Activated naive CD4-positive, alpha-beta T cell (primary cell): Measurements from ENCODE around the gene RAB26.
"Not testable (repeated sequence)": the region's sequence is repeated elsewhere in the genome, so short reads cannot be mapped to it uniquely, and the experiment has no call there.

Experiments used
- DNase-seq, 4 experiments: peaks; one replicate each; lab custom pipeline; 2025; lab: John Stamatoyannopoulos, UW

RAB26 gene

DNA sequence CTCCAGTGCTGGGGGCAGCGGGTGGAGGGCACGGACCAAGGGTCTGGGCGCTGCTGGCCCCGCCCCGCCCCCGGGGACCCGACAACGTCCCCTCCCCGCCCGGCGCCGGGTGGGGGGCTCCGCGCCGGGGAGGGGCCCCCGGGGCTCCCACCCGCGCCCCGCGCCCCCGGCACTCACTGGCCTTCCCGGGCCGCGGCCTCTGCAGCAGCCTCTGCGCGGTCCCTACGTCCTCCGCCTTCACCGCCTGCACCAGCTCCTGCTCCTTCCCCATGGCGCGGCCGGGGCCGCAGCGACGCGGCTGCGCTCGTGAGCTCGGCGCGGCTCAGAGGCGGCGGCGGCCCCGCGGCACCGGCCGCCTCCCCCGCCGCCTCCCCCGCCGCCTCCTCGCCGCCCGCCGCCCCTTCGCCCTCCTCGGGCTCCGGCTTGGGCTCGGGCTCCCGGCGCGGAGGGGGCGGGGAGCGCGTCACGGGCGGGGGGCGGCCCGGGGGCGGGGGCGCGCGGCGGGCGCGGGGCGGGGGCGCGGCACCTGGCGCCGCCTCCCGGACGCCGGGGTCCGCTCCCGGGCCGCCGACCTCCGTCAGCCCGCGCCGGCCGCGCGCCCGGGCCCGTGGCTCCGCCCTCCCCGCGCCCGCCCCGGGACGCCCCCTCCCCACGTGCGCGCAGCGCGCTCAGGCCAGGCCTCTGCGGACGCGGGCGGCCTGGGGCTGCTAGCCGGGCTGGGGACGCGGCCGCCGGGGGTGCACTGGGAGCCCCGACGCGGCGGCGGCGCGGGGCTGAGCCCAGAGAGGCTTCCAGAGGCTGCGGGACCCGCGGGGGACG is 47.9 kb downstream of the RAB26 start, which contains the start of gene CASKIN1:
CASKIN1 (minus strand) TSS at position 444 of the 819 bp plus-strand sequence; CDS start at position 271, 173 bp downstream.
- DNase-seq = no peak

DNA sequence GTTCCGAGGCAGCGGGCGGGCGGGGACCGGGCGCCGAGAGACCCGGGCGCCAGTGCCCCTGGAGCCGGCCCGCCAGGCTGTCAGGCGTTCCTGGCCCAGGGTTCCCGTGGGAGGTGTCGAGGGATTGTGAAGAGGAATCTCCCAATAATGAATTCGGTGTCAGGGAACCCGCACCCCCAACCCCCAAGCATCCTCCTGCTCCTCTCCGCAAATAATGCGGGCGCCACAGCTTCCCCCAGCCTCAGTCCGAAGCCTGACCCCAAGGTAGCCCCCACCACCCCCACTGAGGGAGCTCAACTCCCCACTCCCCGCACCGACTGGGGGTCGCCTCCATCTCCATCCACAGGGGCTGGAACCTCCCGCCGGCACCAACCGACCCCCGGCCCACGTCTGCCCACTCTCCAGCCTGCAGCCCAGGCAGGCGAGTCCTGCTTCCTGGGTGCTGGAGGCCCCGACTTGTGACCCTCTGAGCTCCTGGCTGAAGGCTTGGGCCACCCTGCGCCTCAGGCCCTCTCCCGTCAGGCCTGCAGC is 48.6 kb downstream of the RAB26 start:
- no peak for DNase-seq

DNA sequence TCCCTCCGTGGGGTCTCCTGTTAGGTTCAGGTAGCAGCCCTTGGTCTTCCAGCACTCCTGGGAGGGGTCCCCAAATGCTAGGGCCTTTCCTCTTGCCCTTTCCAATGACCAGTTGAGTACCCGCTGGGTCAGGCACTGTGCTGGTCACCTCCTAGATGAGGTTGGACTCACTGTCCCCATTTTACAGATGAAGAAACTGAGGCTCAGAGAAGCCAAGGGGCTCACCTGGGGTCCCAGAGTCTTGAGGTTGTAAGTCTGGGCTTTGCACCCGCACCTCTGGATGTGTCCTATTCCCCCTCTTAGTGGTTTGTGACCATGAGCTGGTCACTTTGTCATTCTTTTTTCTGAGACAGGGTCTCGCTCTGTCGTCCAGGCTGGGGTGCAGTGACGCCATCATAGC is 49.3 kb downstream of the RAB26 start:
- DNase-seq = no peak

DNA sequence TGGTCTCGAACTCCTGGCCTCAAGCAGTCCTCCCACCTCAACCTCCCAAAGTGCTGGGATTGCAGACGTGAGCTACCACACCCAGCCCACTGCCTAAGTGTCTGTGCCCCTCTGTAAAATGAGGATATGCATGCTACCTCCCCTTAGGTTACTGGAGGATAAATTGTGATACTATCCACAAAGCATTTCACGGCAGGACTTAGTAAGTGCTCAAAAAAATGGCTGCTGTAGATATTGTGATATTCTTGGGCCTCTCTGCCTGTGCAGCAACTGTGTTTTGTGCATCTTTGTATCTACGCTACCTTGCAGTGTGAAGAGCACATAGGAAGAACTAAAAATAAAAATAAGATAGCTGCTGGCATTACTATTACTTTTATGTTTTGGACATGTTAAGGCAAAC is 49.9 kb downstream of the RAB26 start:
- DNase-seq = no peak

DNA sequence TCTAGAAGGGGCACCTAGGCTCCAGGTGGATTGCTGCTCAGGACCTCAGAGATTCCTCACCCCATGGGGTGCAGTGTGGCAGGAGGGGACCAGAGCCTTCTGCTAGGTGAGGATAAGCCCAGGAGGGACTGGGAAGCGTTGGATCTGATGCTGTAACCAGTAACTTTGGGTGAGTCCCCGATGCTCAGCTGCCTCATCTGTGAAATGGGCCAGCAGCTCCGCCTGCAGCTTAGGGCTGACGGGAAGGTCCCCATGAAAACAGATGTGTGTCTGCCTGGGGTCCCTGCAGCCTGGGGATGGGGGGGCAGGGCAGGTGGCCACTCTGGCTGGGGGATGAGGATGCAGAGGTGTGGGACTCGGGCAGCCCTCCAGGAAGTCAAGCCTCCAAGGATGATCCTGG is 50.7 kb downstream of the RAB26 start:
- DNase-seq = no peak

DNA sequence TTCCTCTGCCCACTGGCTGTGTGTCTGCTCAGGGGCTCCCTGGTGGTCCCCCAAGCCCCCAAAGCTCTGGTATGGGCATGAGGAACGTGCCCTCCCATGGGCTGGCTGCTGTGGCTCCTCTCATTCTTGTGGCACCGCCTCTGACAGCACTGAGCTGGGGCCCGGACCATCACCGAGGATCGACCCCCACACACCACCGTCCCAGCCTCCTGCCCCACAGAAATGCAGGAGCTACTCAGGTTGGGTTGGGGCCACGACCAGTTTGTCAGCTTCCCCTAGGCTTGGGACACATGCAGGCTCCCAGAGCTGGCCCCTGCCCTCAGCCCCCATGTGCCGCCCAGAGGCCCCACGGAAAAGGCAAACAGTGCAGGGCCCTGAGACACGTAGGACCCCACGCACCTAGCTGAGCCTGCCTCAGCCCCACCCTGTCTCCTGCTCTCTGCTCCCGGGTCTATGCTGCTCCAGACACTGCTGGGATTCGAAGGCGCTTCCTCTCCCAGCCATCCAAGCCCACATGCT is 51.3 kb downstream of the RAB26 start:
- no peak for DNase-seq

DNA sequence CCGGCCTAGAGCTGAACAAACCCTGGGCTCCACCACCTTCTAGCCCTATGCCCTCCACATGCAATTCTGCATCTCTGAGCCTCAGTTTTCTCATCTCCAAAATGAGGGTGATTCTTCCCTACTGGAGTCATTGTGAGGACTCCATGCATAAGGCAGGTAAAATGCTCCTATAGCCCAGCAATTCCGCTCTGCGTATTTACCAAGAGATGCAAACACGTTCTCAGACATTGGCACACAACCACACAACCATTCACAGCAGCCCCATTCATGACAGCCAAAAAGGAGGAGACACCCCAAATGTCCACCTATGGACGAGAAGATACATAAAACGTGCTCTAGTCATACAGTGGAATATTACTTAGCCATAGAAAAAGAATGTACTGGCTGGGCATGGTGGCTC is 51.9 kb downstream of the RAB26 start:
- DNase-seq = no peak

DNA sequence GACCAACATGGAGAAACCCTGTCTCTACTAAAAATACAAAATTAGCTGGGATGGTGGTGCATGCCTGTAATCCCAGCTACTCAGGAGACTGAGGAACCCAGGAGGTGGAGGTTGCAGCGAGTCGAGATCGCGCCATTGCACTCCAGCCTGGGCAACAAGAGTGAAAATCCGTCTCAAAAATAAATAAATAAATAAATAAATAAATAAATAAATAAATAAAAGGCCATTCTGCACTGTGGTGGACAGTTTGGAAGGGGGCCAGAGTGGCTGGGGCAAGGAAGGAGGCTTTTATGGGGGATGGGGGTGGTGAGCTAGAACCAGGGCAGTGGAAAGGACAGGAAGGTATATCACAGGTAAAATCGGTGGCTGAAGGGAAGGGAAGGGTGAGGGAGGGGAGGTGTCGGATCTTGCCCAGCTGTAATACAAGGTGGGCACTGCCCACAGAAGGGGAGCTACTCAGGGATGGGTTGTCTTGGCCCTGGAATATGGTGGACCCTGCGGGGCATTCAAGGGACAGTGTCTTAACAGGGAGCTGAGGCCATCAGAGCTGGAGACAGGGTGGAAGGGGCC is 54.8 kb downstream of the RAB26 start:
- DNase-seq = not testable (repeated sequence)
